Ureter (tissue), 1 donor: ENCODE data around the gene FOXL3. TPM values are rescaled to one million over a fixed set of nuclear protein-coding genes. Genes with fewer than 3 reads are reported as not detected.

Source experiments
- DNase-seq: peaks from one replicate; pipeline ENCODE4 v3.0.0-alpha.2; 2020; ENCODE audit warnings: low spot score
- total RNA-seq: library from RNA; stranded (reverse); gene quantifications from one replicate; pipeline ENCODE4 v1.2.4, GENCODE V29; 2023
- donor health status: DM: yes; HTN: yes; CAD: no.

The FOXL3 gene
- total RNA-seq, 1 donor from 2014 or later = not detected

- DNase-seq = no peak
These were observed 48.5 kb downstream of the FOXL3 start for GRCh38 chr7:338295-339061.

GRCh38 chr7:339062-339342 lies 49.0 kb downstream of the FOXL3 start:
- DNase-seq = no peak

DNA sequence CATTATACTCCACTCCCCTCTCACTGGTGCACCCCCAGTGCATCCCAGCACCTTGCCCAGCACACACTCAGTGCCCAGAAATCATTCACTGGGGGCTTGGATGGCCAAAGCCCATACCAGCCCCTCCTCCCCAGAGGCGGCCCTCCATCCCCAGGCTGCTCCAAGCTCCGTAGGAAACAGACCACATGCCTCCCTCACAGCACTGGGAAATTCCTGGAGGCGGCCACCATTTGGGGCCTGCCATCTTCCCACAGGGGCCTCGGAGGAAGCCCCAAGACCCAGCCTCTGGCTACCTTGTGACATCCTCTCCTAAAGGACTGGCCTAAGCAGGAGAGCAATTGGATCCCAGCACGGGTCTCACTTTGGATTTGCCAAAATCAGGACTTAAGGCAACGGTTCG lies 49.7 kb downstream of the FOXL3 start:
- no peak for DNase-seq

DNA sequence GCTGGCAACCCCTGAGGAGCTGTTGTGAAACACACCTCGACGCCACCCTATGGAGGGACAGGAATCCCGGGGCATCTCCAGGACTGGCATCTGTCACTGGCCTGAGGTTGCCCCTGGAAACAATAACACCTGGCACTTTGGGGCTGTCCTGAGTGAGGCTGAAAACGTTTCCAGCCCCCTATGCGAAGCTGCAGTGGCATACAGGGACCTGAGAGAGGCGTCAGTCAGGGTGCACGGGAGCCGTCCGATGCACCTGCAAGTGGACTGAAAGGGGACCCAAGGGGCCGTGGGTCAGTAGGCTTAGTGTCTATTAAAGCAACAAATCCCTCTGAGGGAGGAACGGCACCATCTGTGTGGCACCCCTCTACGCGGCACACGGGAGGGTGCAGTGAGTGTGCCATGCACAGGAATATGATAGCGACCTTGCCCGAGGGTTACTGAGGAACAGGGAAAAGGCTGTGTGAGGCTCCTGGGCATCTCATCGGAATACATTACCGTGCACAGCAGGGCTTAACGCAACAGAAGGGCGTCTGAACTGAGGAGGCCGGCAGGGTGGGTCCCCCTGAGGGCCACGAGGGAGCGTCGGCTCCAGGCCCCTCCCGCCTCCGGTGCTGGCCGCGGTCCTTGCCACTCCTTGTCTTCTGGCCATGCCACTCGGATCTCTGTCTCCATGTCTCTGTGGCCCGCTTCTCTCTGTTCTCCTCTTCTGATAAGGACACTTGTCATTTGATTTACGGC lies 50.4 kb downstream of the FOXL3 start:
- DNase-seq = no peak

Other genes starting within 250 kb of the FOXL3 start
- gene FAM20C, start 97.6 kb upstream of the FOXL3 start, total RNA-seq = 33.8 TPM
- 31.5 TPM for gene PDGFA, start 229.7 kb downstream of the FOXL3 start, total RNA-seq